Coronary artery (tissue), 2 donors: Measurements from ENCODE around the gene ASS1.

Experiments
- DNase-seq: peaks from one replicate; pipeline ENCODE4 v3.0.0-alpha.2; 2017; ENCODE audit warnings: low spot score
- H3K27ac ChIP-seq, 2 donors: fragments of 200-600 bp; sonication (generic); one replicate each; pipeline ENCODE4 v1.5.1; 2016 to 2019
- H3K4me3 ChIP-seq: fragments of 200-600 bp; sonication (generic); 2 replicates; pipeline ENCODE4 v1.5.1; 2016; ENCODE audit warnings: mild to moderate bottlenecking, moderate library complexity
- TF ChIP-seq, protein P1 (sequence below): fragments of 200-600 bp; sonication (generic); IDR thresholded peaks from one replicate; pipeline ENCODE4 v1.5.1; 2019; ENCODE audit warnings: antibody characterized with exemption

Gene ASS1

DNA sequence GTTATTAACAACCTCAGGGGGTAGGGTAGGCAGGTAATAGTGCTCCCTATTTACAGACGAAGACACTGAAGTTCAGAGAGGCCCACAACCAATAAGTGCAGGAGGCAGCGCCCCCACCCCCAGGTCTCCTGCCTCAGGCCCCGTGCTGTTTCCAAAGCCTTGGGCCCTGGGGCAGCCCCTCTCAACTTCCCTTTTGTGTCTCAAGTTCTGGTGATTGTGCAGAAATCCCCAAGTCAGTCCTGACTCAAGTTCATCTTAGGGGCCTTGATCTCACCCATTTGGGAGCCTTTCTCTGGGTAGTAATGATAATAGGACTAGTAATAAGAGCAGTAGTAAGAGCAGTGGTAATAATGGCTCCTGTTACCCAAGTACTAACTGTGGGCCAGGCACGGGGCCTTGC lies 35.5 kb upstream of the ASS1 start:
- no peak overlapping the region for H3K4me3 ChIP-seq
- no peak for DNase-seq
- TF ChIP-seq, protein P1, sequence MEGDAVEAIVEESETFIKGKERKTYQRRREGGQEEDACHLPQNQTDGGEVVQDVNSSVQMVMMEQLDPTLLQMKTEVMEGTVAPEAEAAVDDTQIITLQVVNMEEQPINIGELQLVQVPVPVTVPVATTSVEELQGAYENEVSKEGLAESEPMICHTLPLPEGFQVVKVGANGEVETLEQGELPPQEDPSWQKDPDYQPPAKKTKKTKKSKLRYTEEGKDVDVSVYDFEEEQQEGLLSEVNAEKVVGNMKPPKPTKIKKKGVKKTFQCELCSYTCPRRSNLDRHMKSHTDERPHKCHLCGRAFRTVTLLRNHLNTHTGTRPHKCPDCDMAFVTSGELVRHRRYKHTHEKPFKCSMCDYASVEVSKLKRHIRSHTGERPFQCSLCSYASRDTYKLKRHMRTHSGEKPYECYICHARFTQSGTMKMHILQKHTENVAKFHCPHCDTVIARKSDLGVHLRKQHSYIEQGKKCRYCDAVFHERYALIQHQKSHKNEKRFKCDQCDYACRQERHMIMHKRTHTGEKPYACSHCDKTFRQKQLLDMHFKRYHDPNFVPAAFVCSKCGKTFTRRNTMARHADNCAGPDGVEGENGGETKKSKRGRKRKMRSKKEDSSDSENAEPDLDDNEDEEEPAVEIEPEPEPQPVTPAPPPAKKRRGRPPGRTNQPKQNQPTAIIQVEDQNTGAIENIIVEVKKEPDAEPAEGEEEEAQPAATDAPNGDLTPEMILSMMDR = no peak
- H3K27ac ChIP-seq = no peak overlapping the region

DNA sequence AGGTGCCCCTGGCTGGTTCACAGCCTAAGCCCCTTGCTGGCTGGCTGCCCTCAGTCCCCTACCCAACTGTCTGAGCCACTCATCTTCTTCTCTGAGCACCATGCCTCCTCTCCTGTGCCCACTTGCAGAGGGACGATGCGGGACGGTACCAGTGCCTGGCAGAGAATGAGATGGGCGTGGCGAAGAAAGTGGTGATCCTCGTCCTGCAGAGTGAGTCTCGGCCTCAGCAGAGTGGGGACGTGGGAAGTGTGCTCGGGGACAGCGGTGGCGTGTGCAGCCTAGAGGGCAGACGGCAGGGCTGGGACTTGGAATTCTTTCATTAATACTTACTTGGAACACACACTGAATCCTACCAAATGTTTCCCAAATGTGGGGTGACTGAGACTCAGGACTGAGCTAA lies 34.3 kb upstream of the ASS1 start:
- Histone ChIP-seq H3K4me3 (no peak overlapping the region), H3K27ac (no peak overlapping the region)
- no peak for DNase-seq
- TF ChIP-seq, protein P1 = no peak

DNA sequence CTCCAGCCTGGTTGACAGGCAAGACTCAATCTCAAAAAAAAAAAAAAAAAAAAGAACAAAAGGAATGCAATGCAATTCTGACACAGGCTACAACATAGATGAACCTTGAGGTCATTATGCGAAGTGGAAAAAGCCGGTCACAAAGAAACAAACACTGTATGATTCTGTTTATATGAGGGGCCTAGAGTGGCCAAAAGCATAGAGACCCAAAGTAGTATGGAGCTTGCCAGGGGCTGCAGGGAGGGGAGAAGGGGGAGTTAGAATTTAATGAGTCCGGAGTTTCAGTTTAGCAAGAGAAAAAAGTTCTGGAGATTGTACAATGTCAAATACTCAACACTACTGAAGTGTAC lies 33.2 kb upstream of the ASS1 start:
- H3K27ac ChIP-seq = no peak overlapping the region
- TF ChIP-seq, protein P1 = no peak
- no peak for DNase-seq

DNA sequence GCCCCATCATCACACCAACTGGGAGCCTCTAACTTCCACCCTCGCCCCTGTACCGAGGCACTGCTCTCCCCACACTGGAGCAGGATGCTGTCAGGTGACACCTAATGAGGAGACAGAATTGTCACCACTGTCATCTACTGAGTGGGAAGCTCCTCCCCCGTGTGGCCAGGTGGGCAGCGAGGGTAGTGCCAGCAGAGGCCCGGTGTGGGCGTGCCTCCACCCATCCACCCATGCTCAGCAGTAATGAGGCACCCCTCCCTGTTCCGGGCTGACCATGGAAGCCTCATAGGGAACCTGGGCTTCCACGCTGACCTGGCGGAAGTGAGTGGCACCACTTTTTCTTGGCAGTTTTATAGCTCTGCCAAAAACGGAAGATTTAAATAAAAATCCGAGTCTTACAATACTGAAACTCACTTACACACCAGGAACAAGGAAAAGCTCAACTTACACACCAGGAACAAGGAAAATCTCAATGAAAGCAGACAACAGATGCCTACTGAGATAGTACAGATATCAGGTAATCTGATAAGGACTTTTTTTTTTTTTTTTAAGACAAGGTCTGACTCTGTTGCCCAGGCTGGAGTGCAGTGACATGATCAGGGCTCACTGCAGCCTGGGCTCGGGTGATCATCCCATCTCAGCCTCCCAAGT lies 30.6 kb upstream of the ASS1 start:
- no peak for DNase-seq
- H3K4me3 ChIP-seq = no peak overlapping the region
- TF ChIP-seq, protein P1 = no peak
- H3K27ac ChIP-seq = no peak overlapping the region

More for the DNA sequence above, 33.2 kb upstream of the ASS1 start:
- no peak overlapping the region for H3K4me3 ChIP-seq

DNA sequence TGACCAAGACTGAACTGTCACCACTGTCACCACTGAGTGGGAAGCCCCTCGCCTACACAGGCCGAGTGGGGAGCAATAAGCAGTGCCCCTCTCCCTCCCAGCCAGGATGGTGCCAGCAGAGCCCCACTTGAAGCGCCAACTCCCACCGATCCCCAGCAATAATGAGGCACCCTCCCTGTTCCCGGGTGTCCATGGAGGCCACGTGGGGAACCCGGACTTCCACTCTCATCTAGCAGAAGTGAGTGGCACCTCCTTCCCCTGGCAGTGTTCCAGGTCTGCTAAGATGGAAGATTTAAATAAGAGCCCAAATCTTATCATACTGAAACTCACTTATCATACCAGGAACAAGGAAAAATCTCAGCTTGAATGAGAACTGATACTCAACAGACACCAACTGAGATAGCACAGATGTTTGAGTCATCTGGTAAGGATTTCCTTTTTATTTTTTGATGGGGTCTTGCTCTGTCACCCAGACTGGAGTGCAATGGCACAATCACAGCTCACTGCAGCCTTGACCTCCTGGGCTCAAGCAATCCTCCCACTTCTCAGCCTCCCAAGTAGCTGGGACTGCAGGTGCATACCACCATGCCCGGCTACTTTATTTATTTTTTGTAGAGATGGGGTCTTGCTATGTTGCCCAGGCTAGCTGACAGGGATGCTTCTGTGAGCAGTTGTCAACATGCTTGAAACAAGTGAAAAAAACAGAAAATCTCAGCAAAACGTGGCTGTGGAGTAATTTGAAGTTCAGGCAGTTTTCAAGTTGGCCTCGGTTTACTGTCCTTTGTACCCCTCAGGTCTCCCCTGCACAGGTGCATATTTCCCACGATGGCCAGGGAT lies 29.6 kb upstream of the ASS1 start:
- TF ChIP-seq, protein P1 = no peak
- Histone ChIP-seq H3K27ac (no peak overlapping the region), H3K4me3 (no peak overlapping the region)
- DNase-seq = no peak

DNA sequence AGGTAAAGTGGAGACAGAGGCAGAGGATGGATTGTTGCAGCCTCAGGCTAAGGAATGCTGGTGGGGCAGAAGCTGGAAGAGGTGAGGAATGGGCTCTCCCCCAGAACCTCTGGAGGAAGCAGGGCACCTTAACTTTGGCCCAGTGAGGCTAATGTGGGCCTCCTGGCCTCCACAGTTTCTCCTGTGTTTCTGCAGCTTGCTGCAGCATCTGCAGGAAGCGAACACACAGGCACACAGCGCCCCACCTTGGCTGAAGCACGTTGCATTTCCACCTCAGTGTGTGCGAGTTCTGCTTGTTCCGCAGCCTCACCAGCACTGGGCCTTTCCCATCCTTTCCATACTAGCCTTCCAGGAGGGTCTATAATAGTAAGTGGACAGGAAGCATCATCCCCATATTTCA lies 27.2 kb upstream of the ASS1 start:
- DNase-seq = no peak
- TF ChIP-seq, protein P1 = no peak
- no peak overlapping the region for H3K4me3 ChIP-seq
- H3K27ac ChIP-seq = no peak overlapping the region

DNA sequence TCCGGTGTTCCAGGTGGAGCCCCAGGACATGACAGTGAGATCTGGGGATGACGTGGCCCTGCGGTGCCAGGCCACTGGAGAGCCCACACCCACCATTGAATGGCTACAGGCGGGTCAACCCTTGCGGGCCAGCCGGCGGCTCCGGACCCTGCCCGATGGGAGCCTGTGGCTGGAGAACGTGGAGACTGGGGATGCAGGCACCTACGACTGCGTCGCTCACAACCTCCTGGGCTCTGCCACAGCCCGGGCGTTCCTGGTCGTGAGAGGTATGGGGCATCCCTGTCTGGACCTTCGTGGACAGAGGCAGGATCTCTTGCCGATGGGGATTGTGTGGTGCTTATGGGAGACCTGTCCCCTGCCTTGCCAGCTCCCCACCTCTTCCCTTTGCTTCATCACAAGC lies 26.0 kb upstream of the ASS1 start:
- no peak for DNase-seq
- TF ChIP-seq, protein P1 = no peak
- no peak overlapping the region for H3K4me3 ChIP-seq
- H3K27ac ChIP-seq = no peak overlapping the region
